IMR-90 (cell line): ENCODE results near the gene ESRP2. TPM values are rescaled to one million over a fixed set of nuclear protein-coding genes. Genes with fewer than 3 reads are reported as not detected.

Experiments
- ATAC-seq: fragments of 200-7000 bp; cut with Tn5 transposase; 2 replicates; pipeline ENCODE4 v1.9.1; 2020; ENCODE audit warnings: low read depth, mild to moderate bottlenecking, moderate library complexity
- BruUV-seq: library from RNA; stranded (reverse); fragments of 400-500 nt; replicated peaks from 2 replicates; lab custom pipeline; 2021; lab: Mats Ljungman, UMichigan
- CTCF ChIA-PET: fragments of 300-600 bp; formaldehyde crosslinking; extraction: SDS; loops from one replicate; lab custom pipeline; 2021; ENCODE audit warnings: antibody characterized with exemption; lab: Yijun Ruan, JAX
- POLR2A ChIA-PET: fragments of 300-600 bp; sonication (Branson Sonifier 250); formaldehyde crosslinking; loops from one replicate; lab custom pipeline; 2022; ENCODE audit warnings: antibody characterized with exemption; ENCODE audit not compliant: unreplicated experiment; lab: Charles Lee
- DNase-seq: peaks from one replicate; pipeline ENCODE4 v3.0.0; 2013
- H2AFZ ChIP-seq: replicated peaks from 2 replicates; pipeline ENCODE3; 2013; ENCODE audit warnings: low read length, mild to moderate bottlenecking; ENCODE audit not compliant: poor library complexity
- H2AK5ac ChIP-seq: 2 replicates; pipeline ENCODE4 v1.6.1; 2013; ENCODE audit warnings: low read depth, low read length, inconsistent platforms
- H2AK9ac ChIP-seq: replicated peaks from 2 replicates; pipeline ENCODE3; 2013; ENCODE audit warnings: mild to moderate bottlenecking, low read depth, low read length, moderate library complexity; ENCODE audit not compliant: poor library complexity
- H2BK120ac ChIP-seq: 2 replicates; pipeline ENCODE4 v1.6.1; 2013; ENCODE audit warnings: low read depth, low read length, inconsistent platforms
- H2BK15ac ChIP-seq: 3 replicates; pipeline ENCODE4 v1.6.1; 2013; ENCODE audit warnings: low read depth, low read length, inconsistent platforms
- H2BK20ac ChIP-seq: 2 replicates; pipeline ENCODE4 v1.6.1; 2013; ENCODE audit warnings: low read depth, mild to moderate bottlenecking, inconsistent platforms, low read length, moderate library complexity
- H2BK5ac ChIP-seq: 2 replicates; pipeline ENCODE4 v1.6.1; 2013; ENCODE audit warnings: mild to moderate bottlenecking, low read depth, low read length, inconsistent platforms; ENCODE audit not compliant: poor library complexity, severe bottlenecking
- H3K14ac ChIP-seq: replicated peaks from 2 replicates; pipeline ENCODE4 v1.6.1; 2013; ENCODE audit warnings: low read depth, low read length, inconsistent platforms
- H3K18ac ChIP-seq: 2 replicates; pipeline ENCODE4 v1.6.1; 2013; ENCODE audit warnings: low read depth, low read length, control low read depth
- H3K23ac ChIP-seq: 2 replicates; pipeline ENCODE4 v1.6.1; 2013; ENCODE audit warnings: low read depth, low read length, inconsistent platforms
- H3K27ac ChIP-seq: 2 replicates; pipeline ENCODE4 v1.5.1; 2013; ENCODE audit warnings: mild to moderate bottlenecking, control low read depth, low read length; ENCODE audit not compliant: insufficient read depth
- H3K27me3 ChIP-seq: 2 replicates; pipeline ENCODE4 v1.6.1; 2013; ENCODE audit warnings: low read length; ENCODE audit not compliant: control insufficient read depth, insufficient read depth
- H3K36me3 ChIP-seq: 2 replicates; pipeline ENCODE4 v1.6.1; 2013; ENCODE audit warnings: low read length, mixed read lengths; ENCODE audit not compliant: control insufficient read depth, insufficient read depth
- H3K4ac ChIP-seq: 2 replicates; pipeline ENCODE4 v1.6.1; 2013; ENCODE audit warnings: low read depth, low read length, inconsistent platforms
- H3K4me1 ChIP-seq: 2 replicates; pipeline ENCODE4 v1.6.1; 2013; ENCODE audit warnings: low read length, mixed read lengths; ENCODE audit not compliant: control insufficient read depth, insufficient read depth
- H3K4me2 ChIP-seq: 2 replicates; pipeline ENCODE4 v1.6.1; 2013; ENCODE audit warnings: low read depth, mild to moderate bottlenecking, control low read depth, low read length, moderate library complexity
- H3K4me3 ChIP-seq: 2 replicates; pipeline ENCODE4 v1.5.1; 2013; ENCODE audit warnings: low read depth, mild to moderate bottlenecking, control low read depth, low read length, moderate library complexity; ENCODE audit not compliant: insufficient read depth
- H3K56ac ChIP-seq: 2 replicates; pipeline ENCODE4 v1.6.1; 2013; ENCODE audit warnings: low read length, inconsistent platforms; ENCODE audit not compliant: insufficient read depth; ENCODE audit errors: extremely low read depth
- H3K79me1 ChIP-seq, 2 experiments: 2 replicates each; pipeline ENCODE4 v1.6.1; 2013; ENCODE audit warnings: low read length in 2 of 2, inconsistent platforms in 1 of 2, low read depth in 1 of 2
- H3K9ac ChIP-seq: 2 replicates; pipeline ENCODE4 v1.6.1; 2013; ENCODE audit warnings: low read depth, low read length, control low read depth
- H3K9me1 ChIP-seq: 2 replicates; pipeline ENCODE4 v1.6.1; 2013; ENCODE audit warnings: low read length, inconsistent platforms; ENCODE audit not compliant: insufficient read depth
- H3K9me3 ChIP-seq: 2 replicates; pipeline ENCODE4 v1.6.1; 2013; ENCODE audit warnings: low read length; ENCODE audit not compliant: control insufficient read depth, insufficient read depth
- H4K20me1 ChIP-seq: 2 replicates; pipeline ENCODE4 v1.6.1; 2013; ENCODE audit warnings: low read length, inconsistent platforms; ENCODE audit not compliant: insufficient read depth
- H4K5ac ChIP-seq: 2 replicates; pipeline ENCODE4 v1.6.1; 2013; ENCODE audit warnings: mild to moderate bottlenecking, low read depth, low read length, control low read depth
- H4K8ac ChIP-seq, 2 experiments: 2 replicates each; pipeline ENCODE4 v1.6.1; 2013; ENCODE audit warnings: low read depth in 2 of 2, low read length in 2 of 2, control low read depth in 1 of 2, inconsistent platforms in 1 of 2
- H4K91ac ChIP-seq: 2 replicates; pipeline ENCODE4 v1.6.1; 2013; ENCODE audit warnings: low read depth, low read length, inconsistent platforms; ENCODE audit not compliant: insufficient read depth
- BHLHE40 ChIP-seq: fragments of 150-350 bp; IDR thresholded peaks from 2 replicates; pipeline ENCODE4 v1.6.1; 2016; ENCODE audit warnings: mild to moderate bottlenecking, low read depth, low read length
- CEBPB ChIP-seq: IDR thresholded peaks from 2 replicates; pipeline ENCODE4 v1.6.1; 2012; ENCODE audit warnings: low read depth, low read length, improper control_type of control experiment
- CHD1 ChIP-seq: IDR thresholded peaks from 2 replicates; pipeline ENCODE4 v1.6.1; 2012; ENCODE audit warnings: low read depth, low read length, improper control_type of control experiment
- CTCF ChIP-seq: conservative IDR thresholded peaks from 2 replicates; pipeline ENCODE4 v1.5.1; 2012; ENCODE audit warnings: mild to moderate bottlenecking, low read depth, low read length, improper control_type of control experiment
- ELK1 ChIP-seq: fragments of 150-350 bp; IDR thresholded peaks from 2 replicates; pipeline ENCODE4 v1.6.1; 2016; ENCODE audit warnings: low read depth, mild to moderate bottlenecking, low read length, moderate library complexity, borderline replicate concordance
- FOS ChIP-seq: fragments of 150-350 bp; IDR thresholded peaks from 2 replicates; pipeline ENCODE4 v1.6.1; 2016; ENCODE audit warnings: low read depth, low read length
- MAZ ChIP-seq: IDR thresholded peaks from 2 replicates; pipeline ENCODE4 v1.6.1; 2012; ENCODE audit warnings: low read depth, mild to moderate bottlenecking, low read length, improper control_type of control experiment, moderate library complexity, borderline replicate concordance
- NFE2L2 ChIP-seq: fragments of 150-350 bp; IDR thresholded peaks from 2 replicates; pipeline ENCODE4 v1.6.1; 2016; ENCODE audit warnings: low read depth, mild to moderate bottlenecking, low read length
- POLR2A ChIP-seq: IDR thresholded peaks from 2 replicates; pipeline ENCODE4 v1.6.1; 2012; ENCODE audit warnings: mild to moderate bottlenecking, low read depth, low read length
- RAD21 ChIP-seq: IDR thresholded peaks from 2 replicates; pipeline ENCODE4 v1.6.1; 2012; ENCODE audit warnings: low read length, improper control_type of control experiment
- SMC3 ChIP-seq: fragments of 150-350 bp; IDR thresholded peaks from 2 replicates; pipeline ENCODE4 v1.6.1; 2016; ENCODE audit warnings: low read depth, mild to moderate bottlenecking, antibody characterized with exemption, low read length, moderate library complexity
- WGBS, 2 experiments: methylation state at CpG; one replicate each; pipeline versions ENCODE4 v1.1.5 to v1.1.7; 2013; ENCODE audit warnings: missing lambda C conversion rate in 2 of 2; ENCODE audit not compliant: insufficient read length in 1 of 2; ENCODE audit errors: extremely low coverage in 2 of 2; 5-methylcytosine and 5-hydroxymethylcytosine counted together
- dilution Hi-C: fragments of 300-500 bp; cut with HindIII; formaldehyde crosslinking; loops from one replicate; pipeline ENCODE4 v1.14.3; 2018; ENCODE audit warnings: low sequenced_read_pairs; ENCODE audit not compliant: unreplicated experiment
- in situ Hi-C: fragments of 300-500 bp; cut with MboI; formaldehyde crosslinking; loops from 3 replicates; pipeline ENCODE4 v1.14.3; 2019; ENCODE audit warnings: low sequenced_read_pairs, inconsistent platforms, mixed read lengths
- intact Hi-C: fragments of 100-400 bp; cut with micrococcal nuclease; formaldehyde crosslinking; loops from 2 replicates; pipeline ENCODE4 v1.10.0; 2022
- polyA plus RNA-seq, 3 experiments: library from polyadenylated mRNA; depleted of rRNA; stranded (reverse); fragments of >200 nt; gene quantifications; 2 replicates each; pipeline ENCODE4 v1.2.3, GENCODE V29; 2012; ENCODE audit warnings: low replicate concordance in 1 of 3
- total RNA-seq: library from RNA; depleted of rRNA; stranded (reverse); fragments of >200 nt; gene quantifications from 2 replicates; pipeline ENCODE4 v1.2.3, GENCODE V29; 2012
- TF ChIP-seq, protein P1 (sequence below): fragments of 150-350 bp; IDR thresholded peaks from 2 replicates; pipeline ENCODE4 v1.6.1; 2017; ENCODE audit warnings: mild to moderate bottlenecking, antibody characterized with exemption, low read length, low read depth

The ESRP2 gene
- total and polyA plus RNA-seq, 2 of the 4 experiments (the other 2 are of a cell fraction) = 0.07 TPM; not detected in 1

GRCh38 chr16:68279726-68280558 is 44.0 kb upstream of the ESRP2 start (continued):
- TF ChIP-seq FOS = no peak
- TF ChIP-seq NFE2L2 = no peak

GRCh38 chr16:68276223-68276622 is 40.3 kb upstream of the ESRP2 start:
- intact Hi-C loops (no loop called here), in situ Hi-C loops (no loop called here), dilution Hi-C loops (no loop called here)
- Histone ChIP-seq H2AK9ac (no peak overlapping the region), H3K27ac (no peak overlapping the region), H3K9me3 (no peaks in the 10 kb centered on the region), H3K18ac (no peak overlapping the region), H4K8ac (no peak overlapping the region), H2BK20ac (no peak overlapping the region), H2BK15ac (no peak overlapping the region), H2BK120ac (no peak overlapping the region), H3K27me3 (no peaks in the 10 kb centered on the region), H4K91ac (no peak overlapping the region), H2BK5ac (no peak overlapping the region), H3K4ac (no peak overlapping the region), H3K14ac (no peak overlapping the region), H2AK5ac (no peak overlapping the region), H3K23ac (no peak overlapping the region), H3K9me1 (peaks cover 11% of the 10 kb centered on the region; the same call in 1 of the 2 replicates), H3K4me3 (no peak overlapping the region), H2AFZ (no peak overlapping the region), H3K56ac (no peak overlapping the region), H4K20me1 (peaks cover 55% of the 10 kb centered on the region), H3K4me1 (peaks cover 2% of the 10 kb centered on the region; the same call in 1 of the 2 replicates), H3K36me3 (peaks cover 31% of the 10 kb centered on the region), H3K79me1 (peaks cover 16 to 70% of the 10 kb centered on the region in 2 experiments; a peak in 3 of 4 replicates), H3K4me2 (no peak overlapping the region), H3K9ac (no peak overlapping the region), H4K5ac (no peak overlapping the region)
- BruUV-seq = no TSS peak
- ChIA-PET POLR2A (no interaction called here), CTCF (interaction anchor here (0.7 to 0.9 kb wide), 2 partner anchors 12 to 44 kb away, joined by 4 to 5 read pairs; partner anchors contain the start of gene SLC7A6)
- no peak for DNase-seq
- no CpG with 5 or more reads among the region's 3 CpGs for WGBS, 2 experiments
- ATAC-seq = no peak
- no peak for TF ChIP-seq RAD21
- no peak for TF ChIP-seq MAZ
- TF ChIP-seq ELK1 = no peak
- TF ChIP-seq BHLHE40 = no peak
- TF ChIP-seq SMC3 = no peak
- TF ChIP-seq, protein P1, sequence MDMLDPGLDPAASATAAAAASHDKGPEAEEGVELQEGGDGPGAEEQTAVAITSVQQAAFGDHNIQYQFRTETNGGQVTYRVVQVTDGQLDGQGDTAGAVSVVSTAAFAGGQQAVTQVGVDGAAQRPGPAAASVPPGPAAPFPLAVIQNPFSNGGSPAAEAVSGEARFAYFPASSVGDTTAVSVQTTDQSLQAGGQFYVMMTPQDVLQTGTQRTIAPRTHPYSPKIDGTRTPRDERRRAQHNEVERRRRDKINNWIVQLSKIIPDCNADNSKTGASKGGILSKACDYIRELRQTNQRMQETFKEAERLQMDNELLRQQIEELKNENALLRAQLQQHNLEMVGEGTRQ = no peak
- no peak for TF ChIP-seq CTCF
- TF ChIP-seq CEBPB = no peak
- no peak for TF ChIP-seq CHD1
- no peak for TF ChIP-seq POLR2A
- TF ChIP-seq NFE2L2 = no peak
